ENCODE results near the gene PCBD2. TPM values are rescaled to one million over a fixed set of nuclear protein-coding genes. Genes with fewer than 3 reads are reported as not detected.
"Not testable (repeated sequence)": the region's sequence is repeated elsewhere in the genome, so short reads cannot be mapped to it uniquely, and the experiment has no call there.

PCBD2 gene
- total RNA-seq, 1 experiment from 2014 or later: 11.4 TPM

GRCh38 chr5:134982230-134982629 lies 77.3 kb downstream of the PCBD2 start:
- DNase-seq (ENCODE audit: low read depth in 1 of 2, low spot score in 2 of 2): no peak
- Histone ChIP-seq H3K27me3 (replicated peaks) (0 out of 2 replicates have a peak, but pooled peaks cover 5% of the 10 kb centered on the region), H3K4me1 (replicated peaks) (no peaks in the 10 kb centered on the region), H3K36me3 (no peaks in the 10 kb centered on the region), H3K9me3 (replicated peaks) (peaks cover 12% of the 10 kb centered on the region), H3K4me3 (no peak overlapping the region), H3K27ac (no peak overlapping the region)

DNA sequence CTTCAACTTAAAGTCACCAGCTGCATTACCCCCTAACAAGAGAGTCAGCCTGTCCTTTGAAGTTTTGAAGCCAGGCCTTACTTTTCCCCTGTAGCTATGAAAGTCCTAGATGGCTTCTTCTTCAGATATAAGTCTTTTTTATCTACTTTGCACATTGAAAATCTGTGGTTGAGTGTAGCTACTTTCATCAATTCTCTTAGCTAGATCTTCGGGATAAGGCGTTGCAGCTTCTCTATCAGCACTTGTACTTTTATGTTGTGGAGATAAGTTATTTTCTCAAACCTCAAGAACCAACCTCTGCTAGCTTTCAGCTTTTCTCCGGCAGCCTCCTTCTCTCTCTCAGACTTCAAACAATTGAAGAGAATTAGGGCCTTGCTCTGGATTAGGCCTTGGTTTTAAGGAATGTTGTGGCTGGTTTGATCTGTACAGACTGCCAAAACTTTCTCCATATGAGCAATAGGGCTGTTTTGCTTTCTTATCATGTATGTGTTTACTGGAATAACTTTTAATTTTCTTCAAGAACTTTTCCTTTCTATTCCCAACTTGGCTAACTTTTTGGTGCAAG lies 84.4 kb downstream of the PCBD2 start:
- H3K27ac ChIP-seq: no peak overlapping the region
- no peaks in the 10 kb centered on the region for H3K36me3 ChIP-seq
- H3K4me3 ChIP-seq: no peak overlapping the region
- no peaks in the 10 kb centered on the region for H3K9me3 ChIP-seq (replicated peaks)
- DNase-seq (ENCODE audit: low read depth in 1 of 2, low spot score in 2 of 2): no peak
- no peaks in the 10 kb centered on the region for H3K4me1 ChIP-seq (replicated peaks)
- H3K27me3 ChIP-seq (replicated peaks): 0 out of 2 replicates have a peak, but pooled peaks cover 12% of the 10 kb centered on the region

- not testable (repeated sequence) for H3K4me3 ChIP-seq; H3K27ac ChIP-seq; H3K9me3 ChIP-seq (replicated peaks); H3K4me1 ChIP-seq (replicated peaks); DNase-seq (ENCODE audit: low read depth in 1 of 2, low spot score in 2 of 2); H3K36me3 ChIP-seq
- H3K27me3 ChIP-seq (replicated peaks): 0 out of 2 replicates have a peak, but pooled peaks cover 15% of the 10 kb centered on the region
Measured at GRCh38 chr5:134990183-134990582, 85.3 kb downstream of the PCBD2 start.

DNA sequence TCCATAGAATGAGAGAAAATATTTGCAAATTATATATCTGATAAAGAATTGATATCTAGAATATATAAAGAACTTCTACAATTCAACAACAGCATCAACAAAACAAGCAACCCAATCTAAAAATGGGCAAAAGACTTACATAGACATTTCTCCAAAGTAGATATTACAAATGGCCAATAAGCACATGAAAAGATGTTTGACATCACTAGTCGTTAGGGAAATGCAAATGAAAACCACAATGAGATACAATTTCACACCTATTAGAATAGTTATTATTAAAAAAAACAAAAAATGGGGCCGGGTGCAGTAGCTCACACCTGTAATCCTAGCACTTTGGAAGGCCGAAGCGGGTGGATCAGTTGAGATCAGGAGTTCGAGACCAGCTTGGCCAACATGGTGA lies 87.2 kb downstream of the PCBD2 start:
- DNase-seq (ENCODE audit: low read depth in 1 of 2, low spot score in 2 of 2): no peak
- H3K4me1 ChIP-seq (replicated peaks): no peaks in the 10 kb centered on the region
- 0 out of 2 replicates have a peak, but pooled peaks cover 16% of the 10 kb centered on the region for H3K27me3 ChIP-seq (replicated peaks)
- H3K27ac ChIP-seq: no peak overlapping the region
- no peaks in the 10 kb centered on the region for H3K36me3 ChIP-seq
- H3K9me3 ChIP-seq (replicated peaks): no peaks in the 10 kb centered on the region
- H3K4me3 ChIP-seq: no peak overlapping the region

- no peaks in the 10 kb centered on the region for H3K4me1 ChIP-seq (replicated peaks)
- no peaks in the 10 kb centered on the region for H3K36me3 ChIP-seq
- DNase-seq (ENCODE audit: low read depth in 1 of 2, low spot score in 2 of 2): no peak
- 0 out of 2 replicates have a peak, but pooled peaks cover 15% of the 10 kb centered on the region for H3K27me3 ChIP-seq (replicated peaks)
- no peaks in the 10 kb centered on the region for H3K9me3 ChIP-seq (replicated peaks)
- no peak overlapping the region for H3K4me3 ChIP-seq
- H3K27ac ChIP-seq: no peak overlapping the region
Measured at GRCh38 chr5:134993161-134993560, 88.2 kb downstream of the PCBD2 start.

DNA sequence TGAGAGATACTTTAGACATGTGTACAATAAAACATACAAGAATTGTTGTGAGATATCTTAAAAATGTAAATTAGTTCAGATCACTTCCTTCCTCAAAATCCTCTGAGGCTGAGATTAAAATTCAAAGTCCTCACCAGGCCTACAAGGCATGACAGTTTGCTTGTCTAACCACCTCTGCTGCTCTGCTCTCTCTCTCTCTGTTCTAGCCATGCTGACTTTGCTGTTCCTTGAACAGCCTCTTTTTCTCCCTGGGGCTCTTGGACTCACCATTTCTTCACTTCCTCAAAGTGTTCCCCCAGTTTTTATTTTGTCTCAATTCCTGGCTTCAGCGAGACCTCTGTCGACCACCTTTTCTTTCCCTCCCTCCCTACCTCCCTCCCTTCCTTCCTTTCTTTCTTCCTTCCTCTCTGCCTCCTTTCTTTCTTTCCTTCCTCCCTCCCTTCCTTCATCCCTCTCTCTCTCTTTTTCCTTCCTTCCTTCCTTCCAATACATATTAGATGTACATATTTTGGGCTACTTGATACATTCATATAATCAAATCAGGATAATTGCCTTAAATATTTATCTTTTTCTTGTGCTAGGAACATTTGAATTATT lies 89.7 kb downstream of the PCBD2 start:
- Histone ChIP-seq H3K9me3 (replicated peaks) (no peaks in the 10 kb centered on the region), H3K4me3 (no peak overlapping the region), H3K4me1 (replicated peaks) (no peaks in the 10 kb centered on the region), H3K27ac (no peak overlapping the region), H3K27me3 (replicated peaks) (0 out of 2 replicates have a peak, but pooled peaks cover 10% of the 10 kb centered on the region), H3K36me3 (no peaks in the 10 kb centered on the region)
- DNase-seq (ENCODE audit: low read depth in 1 of 2, low spot score in 2 of 2): no peak

- no peak for DNase-seq (ENCODE audit: low read depth in 1 of 2, low spot score in 2 of 2)
- Histone ChIP-seq H3K27me3 (replicated peaks) (0 out of 2 replicates have a peak, but pooled peaks cover 10% of the 10 kb centered on the region), H3K27ac (no peak overlapping the region)
Measured at GRCh38 chr5:134995850-134996402, 91.0 kb downstream of the PCBD2 start.

DNA sequence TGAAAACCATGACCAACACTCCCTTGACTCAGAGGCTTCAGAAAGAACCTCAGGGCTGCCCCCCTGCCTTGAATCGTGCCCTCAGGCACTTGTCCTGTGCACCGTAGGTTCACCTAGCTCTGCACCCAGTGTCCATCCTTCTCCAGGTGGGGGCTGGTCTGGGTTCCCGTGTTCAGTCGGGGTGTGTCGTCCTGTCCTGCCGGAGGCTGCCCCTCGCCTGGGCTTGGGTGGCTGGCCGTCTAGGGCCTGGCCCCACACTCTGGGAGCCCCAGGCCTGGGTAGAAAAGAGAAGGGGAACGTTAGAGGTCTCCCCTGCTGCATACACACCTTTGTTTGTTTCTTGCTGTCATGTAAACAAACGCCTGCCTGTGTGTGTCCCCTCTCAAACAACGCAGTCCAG lies 92.1 kb downstream of the PCBD2 start:
- Histone ChIP-seq H3K27ac (no peak overlapping the region), H3K4me3 (no peak overlapping the region), H3K4me1 (replicated peaks) (no peaks in the 10 kb centered on the region), H3K27me3 (replicated peaks) (0 out of 2 replicates have a peak, but pooled peaks cover 10% of the 10 kb centered on the region), H3K9me3 (replicated peaks) (no peaks in the 10 kb centered on the region), H3K36me3 (no peaks in the 10 kb centered on the region)
- no peak for DNase-seq (ENCODE audit: low read depth in 1 of 2, low spot score in 2 of 2)

More at GRCh38 chr5:134995850-134996402, 91.0 kb downstream of the PCBD2 start:
- no peak overlapping the region for H3K4me3 ChIP-seq
- no peaks in the 10 kb centered on the region for H3K36me3 ChIP-seq
- H3K4me1 ChIP-seq (replicated peaks): no peaks in the 10 kb centered on the region
- no peaks in the 10 kb centered on the region for H3K9me3 ChIP-seq (replicated peaks)

GRCh38 chr5:134998068-134998467 lies 93.1 kb downstream of the PCBD2 start:
- not testable (repeated sequence) for H3K9me3 ChIP-seq (replicated peaks); DNase-seq (ENCODE audit: low read depth in 1 of 2, low spot score in 2 of 2); H3K36me3 ChIP-seq; H3K4me3 ChIP-seq; H3K27ac ChIP-seq; H3K4me1 ChIP-seq (replicated peaks)
- H3K27me3 ChIP-seq (replicated peaks): peaks cover 10% of the 10 kb centered on the region; the same call in 1 of the 2 replicates

DNA sequence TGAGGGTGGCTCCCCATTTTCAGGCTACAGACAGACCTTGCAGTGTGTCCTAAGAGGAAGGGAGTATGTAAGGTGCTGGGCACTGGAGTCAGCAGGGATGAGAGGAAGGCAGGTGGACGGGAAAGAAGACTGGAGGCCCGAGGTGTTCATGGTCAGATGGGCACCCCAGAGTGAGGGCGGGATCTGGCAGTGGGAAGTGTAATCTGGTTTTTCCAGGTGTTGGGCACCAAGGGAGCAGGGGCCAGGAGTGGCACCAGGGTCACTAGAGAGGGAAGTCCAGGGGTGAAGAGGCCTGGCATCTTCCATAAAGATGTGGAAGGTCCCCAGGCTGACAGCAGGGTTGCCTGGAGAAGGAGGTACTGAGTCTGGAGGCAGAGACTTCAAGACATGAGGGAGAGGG lies 99.4 kb downstream of the PCBD2 start:
- Histone ChIP-seq H3K4me1 (replicated peaks) (no peaks in the 10 kb centered on the region), H3K27ac (no peak overlapping the region), H3K27me3 (replicated peaks) (no peaks in the 10 kb centered on the region; the same call in 1 of the 2 replicates), H3K9me3 (replicated peaks) (no peaks in the 10 kb centered on the region; the same call in none of the 2 replicates), H3K4me3 (no peak overlapping the region), H3K36me3 (no peaks in the 10 kb centered on the region)
- no peak for DNase-seq (ENCODE audit: low read depth in 1 of 2, low spot score in 2 of 2)

GRCh38 chr5:135005076-135005475 lies 100.1 kb downstream of the PCBD2 start:
- no peaks in the 10 kb centered on the region for H3K4me1 ChIP-seq (replicated peaks)
- no peak for DNase-seq (ENCODE audit: low read depth in 1 of 2, low spot score in 2 of 2)
- no peaks in the 10 kb centered on the region for H3K36me3 ChIP-seq
- H3K27ac ChIP-seq: no peak overlapping the region
- H3K9me3 ChIP-seq (replicated peaks): no peaks in the 10 kb centered on the region; the same call in none of the 2 replicates
- H3K4me3 ChIP-seq: no peak overlapping the region
- H3K27me3 ChIP-seq (replicated peaks): no peaks in the 10 kb centered on the region; the same call in 1 of the 2 replicates

GRCh38 chr5:135007305-135007704 lies 102.4 kb downstream of the PCBD2 start:
- DNase-seq (ENCODE audit: low read depth in 1 of 2, low spot score in 2 of 2): peak in 1 of 2 experiments; percentile 41
- Histone ChIP-seq H3K9me3 (replicated peaks) (no peaks in the 10 kb centered on the region; the same call in none of the 2 replicates), H3K4me1 (replicated peaks) (no peaks in the 10 kb centered on the region), H3K27ac (no peak overlapping the region), H3K4me3 (no peak overlapping the region), H3K27me3 (replicated peaks) (no peaks in the 10 kb centered on the region; the same call in 1 of the 2 replicates), H3K36me3 (no peaks in the 10 kb centered on the region)

DNA sequence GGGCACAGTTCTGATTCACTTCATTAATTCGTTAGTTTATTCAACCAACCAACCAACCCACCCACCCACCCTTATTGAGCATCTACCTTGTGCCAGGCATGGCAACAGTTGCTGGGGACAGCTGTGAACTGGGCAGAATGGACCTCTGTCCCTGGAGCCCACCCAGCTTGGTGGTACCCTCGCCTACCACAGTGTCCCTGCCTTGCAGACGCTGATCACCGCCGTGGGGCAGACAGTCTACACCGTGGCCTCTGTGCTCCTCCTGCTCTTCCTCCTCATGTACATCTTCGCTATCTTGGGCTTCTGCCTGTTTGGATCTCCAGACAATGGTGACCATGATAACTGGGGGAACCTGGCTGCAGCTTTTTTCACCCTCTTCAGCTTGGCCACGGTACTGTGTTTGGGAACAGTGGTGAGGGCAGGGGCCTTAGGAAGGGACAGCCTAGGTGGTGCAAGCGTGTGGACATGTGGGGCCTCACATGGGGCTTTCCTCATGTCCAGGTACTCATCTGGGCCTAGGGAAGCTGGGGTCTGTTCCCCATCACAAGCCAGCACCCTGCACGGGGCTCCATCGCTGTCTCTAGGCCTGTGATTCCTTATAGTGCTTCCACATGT lies 102.9 kb downstream of the PCBD2 start:
- Histone ChIP-seq H3K4me1 (replicated peaks) (no peaks in the 10 kb centered on the region), H3K27ac (no peak overlapping the region), H3K4me3 (no peak overlapping the region), H3K27me3 (replicated peaks) (no peaks in the 10 kb centered on the region; the same call in 1 of the 2 replicates), H3K9me3 (replicated peaks) (no peaks in the 10 kb centered on the region; the same call in none of the 2 replicates), H3K36me3 (no peaks in the 10 kb centered on the region)
- DNase-seq (ENCODE audit: low read depth in 1 of 2, low spot score in 2 of 2): peak in 1 of 2 experiments; percentile 38

DNA sequence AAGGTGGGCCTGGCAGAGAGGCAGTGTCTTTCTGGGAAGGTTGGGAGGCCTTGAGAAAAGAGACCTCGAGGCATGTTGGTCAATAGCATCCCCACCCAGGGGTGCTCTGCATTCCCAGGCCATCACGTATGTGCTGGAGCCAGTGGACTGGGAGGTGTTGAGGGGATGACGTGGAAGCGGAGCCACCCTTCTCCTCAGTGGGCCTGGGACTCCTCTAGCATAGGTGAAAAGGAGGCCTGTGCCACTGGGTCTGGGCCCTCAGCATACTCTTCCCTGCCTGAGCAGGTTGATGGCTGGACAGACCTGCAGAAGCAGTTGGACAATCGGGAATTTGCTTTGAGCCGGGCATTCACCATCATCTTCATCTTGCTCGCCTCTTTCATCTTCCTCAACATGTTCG lies 103.6 kb downstream of the PCBD2 start:
- Histone ChIP-seq H3K4me3 (no peak overlapping the region), H3K4me1 (replicated peaks) (no peaks in the 10 kb centered on the region), H3K9me3 (replicated peaks) (no peaks in the 10 kb centered on the region; the same call in none of the 2 replicates), H3K27ac (no peak overlapping the region), H3K27me3 (replicated peaks) (no peaks in the 10 kb centered on the region; the same call in 1 of the 2 replicates), H3K36me3 (no peaks in the 10 kb centered on the region)
- DNase-seq (ENCODE audit: low read depth in 1 of 2, low spot score in 2 of 2): peak in 1 of 2 experiments; percentile 34
